ENCODE results near the gene C17orf114.
"Not testable (repeated sequence)": the region's sequence is repeated elsewhere in the genome, so short reads cannot be mapped to it uniquely, and the experiment has no call there.

The C17orf114 gene

GRCh38 chr17:4802228-4802627, at the start of gene C17orf114:
TSS of gene C17orf114 (minus strand) at chr17:4802328.
- no peak for DNase-seq (ENCODE audit: low spot score)

GRCh38 chr17:4851084-4851483, 49.0 kb upstream of the C17orf114 start:
- DNase-seq (ENCODE audit: low spot score), result no peak

- no peak for DNase-seq (ENCODE audit: low spot score)
Observed at GRCh38 chr17:4850246-4850645, 48.1 kb upstream of the C17orf114 start.

GRCh38 chr17:4849011-4849536, 46.9 kb upstream of the C17orf114 start:
- no peak for DNase-seq (ENCODE audit: low spot score)

GRCh38 chr17:4846635-4847390, 44.7 kb upstream of the C17orf114 start:
- DNase-seq (ENCODE audit: low spot score), result no peak

DNA sequence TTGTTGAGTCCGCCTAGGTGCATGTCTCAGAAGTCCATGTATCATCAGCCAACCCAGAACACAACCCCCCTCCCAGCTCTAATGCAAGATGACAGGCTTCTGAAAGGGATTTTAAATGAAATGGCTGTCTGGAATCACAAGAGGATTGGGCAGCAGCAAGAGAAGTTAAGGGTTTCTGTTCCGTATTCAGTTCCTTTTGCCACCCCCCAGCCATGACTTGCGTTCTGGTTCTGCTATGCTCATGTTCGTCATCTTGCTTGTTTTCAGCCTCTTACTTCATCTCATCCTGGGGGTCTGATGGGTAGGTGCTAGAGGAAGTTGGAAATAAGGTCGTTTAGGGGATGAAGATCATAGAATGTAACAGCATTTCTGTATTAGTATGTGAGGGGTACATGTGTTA, 43.0 kb upstream of the C17orf114 start:
- DNase-seq (ENCODE audit: low spot score), result no peak

GRCh38 chr17:4843321-4844000, 41.3 kb upstream of the C17orf114 start:
- no peak for DNase-seq (ENCODE audit: low spot score)

DNA sequence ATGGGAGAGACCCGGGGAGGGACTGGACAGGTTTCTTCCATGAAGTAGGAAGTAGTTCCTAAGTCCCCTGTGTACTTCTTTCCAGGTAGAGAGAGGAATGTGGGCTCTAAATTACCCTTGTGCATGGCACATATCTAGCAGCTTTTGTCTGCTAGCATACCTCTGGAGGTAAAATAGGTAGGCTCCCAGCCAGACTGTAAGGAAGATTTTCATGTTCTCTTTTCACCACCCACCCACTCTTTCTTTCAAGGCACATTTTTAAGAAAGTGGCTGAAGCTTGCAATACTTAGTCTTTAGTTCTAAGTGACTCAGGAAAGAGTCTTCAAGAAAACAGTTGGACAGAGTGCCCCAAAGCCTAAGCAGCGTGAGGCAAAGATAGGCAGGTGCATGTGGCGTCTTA, 40.2 kb upstream of the C17orf114 start:
- no peak for DNase-seq (ENCODE audit: low spot score)

DNA sequence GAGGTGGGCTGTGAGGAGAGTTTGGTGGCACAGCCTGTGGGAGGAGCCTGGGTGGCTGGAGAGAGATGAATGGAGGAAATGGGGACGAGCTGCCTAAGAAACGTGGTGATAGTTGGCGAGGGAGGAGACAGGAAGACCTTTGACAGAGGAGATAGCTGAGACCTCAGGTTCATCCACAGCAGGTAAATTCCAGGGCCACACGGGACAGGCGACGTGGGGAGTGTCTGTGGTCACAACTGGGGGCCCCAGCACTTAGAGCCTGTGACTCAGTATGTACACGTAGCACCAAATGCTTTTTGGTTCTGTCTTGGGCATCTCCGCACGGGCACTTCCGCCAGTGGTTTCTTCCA, 38.7 kb upstream of the C17orf114 start:
- no peak for DNase-seq (ENCODE audit: low spot score)

- DNase-seq (ENCODE audit: low spot score), result no peak
Observed at GRCh38 chr17:4839965-4840892, 38.1 kb upstream of the C17orf114 start.

DNA sequence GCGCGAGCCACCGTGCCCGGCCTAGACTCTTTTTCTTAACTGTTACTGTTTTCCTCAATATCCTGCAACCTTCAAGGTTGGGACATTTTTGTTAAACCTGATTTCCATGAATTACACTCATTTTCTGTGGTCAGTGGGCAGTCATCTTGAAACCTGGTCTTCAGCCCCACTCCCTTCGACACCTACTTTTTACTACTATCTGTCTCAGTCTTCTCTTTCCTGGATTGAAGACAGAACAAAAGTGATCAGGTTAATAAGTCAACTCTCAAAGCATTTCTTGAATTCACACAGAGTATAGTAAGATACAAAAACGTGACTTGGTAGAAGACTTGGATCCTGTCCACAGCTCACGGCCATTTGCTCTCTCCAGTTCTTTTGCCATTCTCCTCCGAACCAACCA, 37.1 kb upstream of the C17orf114 start:
- no peak for DNase-seq (ENCODE audit: low spot score)

- no peak for DNase-seq (ENCODE audit: low spot score)
Observed at GRCh38 chr17:4838309-4838785, 36.2 kb upstream of the C17orf114 start.

DNA sequence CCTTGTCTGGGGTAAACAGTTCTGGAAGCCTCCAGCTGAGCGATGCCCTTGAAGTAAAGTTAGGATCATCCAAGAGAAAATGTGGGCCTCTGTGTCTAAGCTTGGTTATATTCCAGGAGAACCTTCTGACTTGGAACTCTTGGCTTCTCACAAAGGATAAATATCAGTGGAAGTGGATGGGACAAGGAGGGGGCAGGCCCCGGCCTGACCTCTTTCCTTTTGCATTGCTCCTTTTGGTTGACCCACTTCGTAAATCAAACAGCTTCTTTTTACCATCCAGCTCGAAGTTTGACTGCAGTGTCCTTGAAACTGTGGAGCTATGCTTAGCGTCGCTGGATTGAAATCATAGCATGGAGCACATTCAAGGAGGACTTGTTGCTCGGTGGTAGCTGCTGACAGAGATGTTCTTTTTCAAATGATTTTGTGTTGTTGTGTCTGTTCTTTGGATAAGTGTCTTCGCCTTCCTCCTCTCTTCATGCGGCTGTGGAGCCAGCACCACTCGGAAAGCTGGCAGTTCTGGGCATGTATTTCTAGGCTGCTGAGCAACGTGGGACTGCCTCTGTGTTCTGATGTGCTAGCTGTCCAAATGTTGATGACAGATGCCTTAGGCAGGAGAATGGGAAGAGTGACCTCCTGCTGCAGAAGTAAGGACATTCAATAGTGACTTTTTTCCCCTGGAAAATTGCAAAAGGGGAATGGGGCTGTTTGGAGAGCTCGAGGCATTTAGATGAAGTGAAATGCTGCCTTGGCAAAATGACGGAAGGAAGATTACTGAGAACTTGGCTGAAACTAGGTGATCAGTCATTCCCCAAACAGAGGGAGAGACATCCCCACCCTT, 35.6 kb upstream of the C17orf114 start:
- DNase-seq (ENCODE audit: low spot score), result no peak

- no peak for DNase-seq (ENCODE audit: low spot score)
Observed at GRCh38 chr17:4836221-4836620, 34.1 kb upstream of the C17orf114 start.

- no peak for DNase-seq (ENCODE audit: low spot score)
Observed at GRCh38 chr17:4834681-4835020, 32.5 kb upstream of the C17orf114 start.

DNA sequence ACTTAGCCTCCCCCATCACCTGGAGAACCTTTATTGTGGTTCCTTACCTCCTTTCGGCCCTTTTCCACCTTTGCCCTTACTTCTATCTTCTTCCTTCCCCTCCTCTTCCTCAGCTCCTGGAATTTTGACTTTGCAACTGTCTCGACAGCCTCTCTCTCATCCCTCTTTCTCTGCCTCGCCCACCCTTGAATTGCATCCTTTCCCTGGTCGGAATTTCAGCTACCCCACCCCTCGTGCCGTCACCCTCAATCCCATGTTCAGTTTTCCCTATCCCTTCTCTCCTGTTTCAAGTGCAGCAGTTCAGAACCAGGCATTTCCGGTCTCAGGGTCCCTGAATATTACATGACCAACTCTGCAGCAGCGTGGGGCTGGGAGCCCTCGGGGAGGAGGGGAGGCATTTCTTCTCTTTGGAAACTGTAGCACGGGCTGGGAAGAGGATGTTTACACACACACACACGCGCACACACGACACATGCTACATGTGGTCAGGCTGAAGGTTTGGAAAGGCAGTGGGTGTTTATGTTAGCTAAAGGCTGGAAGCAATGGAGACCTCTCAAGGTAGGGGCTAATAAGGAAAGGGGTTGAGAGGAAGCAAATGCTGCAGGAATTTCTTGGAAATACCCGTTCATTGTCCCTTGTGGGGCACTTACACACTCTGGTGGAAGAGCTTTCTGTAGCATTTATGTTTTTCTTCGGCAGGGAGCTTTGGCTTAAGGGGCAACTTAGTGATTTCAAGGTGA, 32.0 kb upstream of the C17orf114 start:
- peak; percentile 44 for DNase-seq (ENCODE audit: low spot score)

- DNase-seq (ENCODE audit: low spot score), result peak; percentile 99
Observed at GRCh38 chr17:4833178-4833940, 31.2 kb upstream of the C17orf114 start, which contains the start of gene MINK1. TSS of gene MINK1 (plus strand) at chr17:4833340. CDS start at chr17:4833584, 244 bp downstream.

- DNase-seq (ENCODE audit: low spot score), result not testable (repeated sequence)
Observed at GRCh38 chr17:4832829-4833177, 30.7 kb upstream of the C17orf114 start.

DNA sequence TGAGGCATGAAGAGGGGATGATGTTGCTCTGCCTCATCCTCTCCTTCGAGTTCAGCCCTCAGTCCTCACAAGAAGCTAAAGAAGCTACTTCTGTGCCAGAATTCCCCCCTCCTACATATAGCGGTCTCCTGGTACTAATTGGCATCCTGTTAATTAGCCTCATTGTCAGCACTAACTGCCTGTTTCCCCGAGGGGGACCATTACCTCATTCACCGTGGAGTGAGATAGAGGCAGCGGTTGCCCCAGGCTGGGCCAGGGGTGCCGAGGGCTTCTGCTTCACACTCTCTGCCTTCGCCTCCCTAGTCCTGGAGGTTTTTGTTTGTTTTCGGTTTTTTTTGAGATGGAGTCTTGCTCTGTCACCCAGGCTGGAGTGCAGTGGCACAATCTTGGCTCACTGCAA, 25.3 kb upstream of the C17orf114 start:
- DNase-seq (ENCODE audit: low spot score), result no peak

Data from hepatic stellate cell (primary cell).